OCI-LY1 (cell line): Measurements from ENCODE around the gene NDUFAF2.

Experiments used
- H2AFZ ChIP-seq: fragments of 200-600 bp; sonication (generic), shearing (Covaris generic); 2 replicates; pipeline ENCODE4 v1.6.0; 2014; ENCODE audit warnings: antibody characterized with exemption, mild to moderate bottlenecking, low read length
- H3F3A ChIP-seq: fragments of 200-600 bp; sonication (generic), shearing (Covaris generic); 2 replicates; pipeline ENCODE4 v1.6.0; 2014; ENCODE audit warnings: mild to moderate bottlenecking, antibody characterized with exemption, low read length, moderate library complexity; ENCODE audit not compliant: insufficient read depth
- H3K27ac ChIP-seq: fragments of 200-600 bp; sonication (generic); 2 replicates; pipeline ENCODE4 v1.5.1; 2014; ENCODE audit warnings: low read length, mixed run types, mild to moderate bottlenecking, low read depth; ENCODE audit not compliant: poor library complexity, severe bottlenecking
- H3K27me3 ChIP-seq: fragments of 200-600 bp; sonication (generic); 2 replicates; pipeline ENCODE4 v1.6.0; 2014; ENCODE audit warnings: antibody characterized with exemption, mild to moderate bottlenecking, low read length, moderate library complexity; ENCODE audit not compliant: insufficient read depth
- H3K36me3 ChIP-seq: fragments of 200-600 bp; sonication (generic); 2 replicates; pipeline ENCODE4 v1.6.1; 2014; ENCODE audit warnings: mild to moderate bottlenecking, antibody characterized with exemption, low read length, moderate library complexity, mixed read lengths; ENCODE audit not compliant: insufficient read depth
- H3K4me1 ChIP-seq: fragments of 200-600 bp; sonication (generic); 2 replicates; pipeline ENCODE4 v1.5.1; 2014; ENCODE audit warnings: mild to moderate bottlenecking, low read length, moderate library complexity; ENCODE audit not compliant: insufficient read depth, severe bottlenecking
- H3K4me2 ChIP-seq: fragments of 200-600 bp; sonication (generic), shearing (Covaris generic); 2 replicates; pipeline ENCODE4 v1.6.1; 2014; ENCODE audit warnings: low read length
- H3K4me3 ChIP-seq: fragments of 200-600 bp; sonication (generic); 2 replicates; pipeline ENCODE4 v1.5.1; 2014; ENCODE audit warnings: low read length, low read depth, mild to moderate bottlenecking, mixed read lengths; ENCODE audit not compliant: poor library complexity, severe bottlenecking
- H3K79me2 ChIP-seq: fragments of 200-600 bp; shearing (Covaris generic); 2 replicates; pipeline ENCODE4 v1.6.1; 2016; ENCODE audit warnings: mixed run types, low read length, mixed read lengths; ENCODE audit not compliant: insufficient read depth
- H3K9ac ChIP-seq: fragments of 200-600 bp; sonication (generic), shearing (Covaris generic); 2 replicates; pipeline ENCODE4 v1.6.1; 2014; ENCODE audit warnings: mild to moderate bottlenecking, low read length, mixed read lengths
- H3K9me2 ChIP-seq: fragments of 200-600 bp; sonication (generic), shearing (Covaris generic); 2 replicates; pipeline ENCODE4 v1.6.1; 2014; ENCODE audit warnings: low read depth, mild to moderate bottlenecking, low read length, mixed read lengths
- H3K9me3 ChIP-seq: fragments of 200-600 bp; shearing (Covaris generic); 2 replicates; pipeline ENCODE4 v1.6.1; 2014; ENCODE audit warnings: low read length, mixed read lengths
- H4K20me1 ChIP-seq: fragments of 200-600 bp; sonication (generic), shearing (Covaris generic); 2 replicates; pipeline ENCODE4 v1.6.0; 2016; ENCODE audit warnings: mild to moderate bottlenecking, low read length; ENCODE audit not compliant: insufficient read depth
- CTCF ChIP-seq: fragments of 200-600 bp; sonication (generic), shearing (Covaris generic); IDR thresholded peaks from 2 replicates; pipeline ENCODE4 v1.5.1; 2017; ENCODE audit warnings: mild to moderate bottlenecking, antibody characterized with exemption, low read length, moderate library complexity, mixed read lengths
- EZH2 ChIP-seq: fragments of 200-600 bp; sonication (generic), shearing (Covaris generic); IDR thresholded peaks from 2 replicates; pipeline ENCODE4 v1.8.0; 2017; ENCODE audit warnings: borderline replicate concordance, mixed run types, mild to moderate bottlenecking, antibody characterized with exemption, low read length, moderate library complexity, mixed read lengths

The NDUFAF2 gene

GRCh38 chr5:60992871-60993270, 47.9 kb downstream of the NDUFAF2 start:
- H3K27ac ChIP-seq, result no peak overlapping the region
- H3F3A ChIP-seq, result no peaks in the 10 kb centered on the region
- no peaks in the 10 kb centered on the region for H3K79me2 ChIP-seq
- TF ChIP-seq EZH2, result no peak
- TF ChIP-seq CTCF, result no peak
- H2AFZ ChIP-seq, result no peak overlapping the region
- no peak overlapping the region for H3K4me2 ChIP-seq
- H3K9me2 ChIP-seq, result no peaks in the 10 kb centered on the region
- peaks cover 11% of the 10 kb centered on the region for H3K9me3 ChIP-seq
- no peak overlapping the region for H3K9ac ChIP-seq
- H3K4me1 ChIP-seq, result no peaks in the 10 kb centered on the region
- no peak overlapping the region for H3K4me3 ChIP-seq
- no peaks in the 10 kb centered on the region for H3K36me3 ChIP-seq
- H4K20me1 ChIP-seq, result no peaks in the 10 kb centered on the region
- no peaks in the 10 kb centered on the region for H3K27me3 ChIP-seq

- H3K9me3 ChIP-seq, result peaks cover 11% of the 10 kb centered on the region
- no peaks in the 10 kb centered on the region for H3K4me1 ChIP-seq
- H3F3A ChIP-seq, result no peaks in the 10 kb centered on the region
- no peak overlapping the region for H3K9ac ChIP-seq
- H4K20me1 ChIP-seq, result no peaks in the 10 kb centered on the region
- H3K79me2 ChIP-seq, result no peaks in the 10 kb centered on the region
- H3K27me3 ChIP-seq, result no peaks in the 10 kb centered on the region
- H2AFZ ChIP-seq, result no peak overlapping the region
- TF ChIP-seq EZH2, result no peak
- TF ChIP-seq CTCF, result no peak
- H3K9me2 ChIP-seq, result no peaks in the 10 kb centered on the region
- H3K27ac ChIP-seq, result no peak overlapping the region
- H3K4me3 ChIP-seq, result no peak overlapping the region
- H3K4me2 ChIP-seq, result no peak overlapping the region
- no peaks in the 10 kb centered on the region for H3K36me3 ChIP-seq
These were observed 48.4 kb downstream of the NDUFAF2 start for GRCh38 chr5:60993425-60993824.

GRCh38 chr5:60993875-60994571, 49.0 kb downstream of the NDUFAF2 start:
- no peak overlapping the region for H3K4me3 ChIP-seq
- H3K79me2 ChIP-seq, result no peaks in the 10 kb centered on the region

More at GRCh38 chr5:60993875-60994571, 49.0 kb downstream of the NDUFAF2 start:
- Histone ChIP-seq H3K27ac (no peak overlapping the region), H3K9ac (no peak overlapping the region), H3K27me3 (no peaks in the 10 kb centered on the region), H4K20me1 (no peaks in the 10 kb centered on the region), H3K4me2 (no peak overlapping the region), H3K4me1 (no peaks in the 10 kb centered on the region), H3K9me3 (peaks cover 11% of the 10 kb centered on the region), H3K9me2 (no peaks in the 10 kb centered on the region), H3K36me3 (no peaks in the 10 kb centered on the region), H2AFZ (no peak overlapping the region), H3F3A (no peaks in the 10 kb centered on the region)
- TF ChIP-seq CTCF (no peak), EZH2 (no peak)
